ENCODE measurements around the gene LRSAM1.

LRSAM1 gene

GRCh38 chr9:127497656-127498290, 46.5 kb downstream of the LRSAM1 start:
- DNase-seq (ENCODE audit: low read depth) = no peak

GRCh38 chr9:127498298-127498697, 47.0 kb downstream of the LRSAM1 start:
- DNase-seq (ENCODE audit: low read depth) = no peak

DNA sequence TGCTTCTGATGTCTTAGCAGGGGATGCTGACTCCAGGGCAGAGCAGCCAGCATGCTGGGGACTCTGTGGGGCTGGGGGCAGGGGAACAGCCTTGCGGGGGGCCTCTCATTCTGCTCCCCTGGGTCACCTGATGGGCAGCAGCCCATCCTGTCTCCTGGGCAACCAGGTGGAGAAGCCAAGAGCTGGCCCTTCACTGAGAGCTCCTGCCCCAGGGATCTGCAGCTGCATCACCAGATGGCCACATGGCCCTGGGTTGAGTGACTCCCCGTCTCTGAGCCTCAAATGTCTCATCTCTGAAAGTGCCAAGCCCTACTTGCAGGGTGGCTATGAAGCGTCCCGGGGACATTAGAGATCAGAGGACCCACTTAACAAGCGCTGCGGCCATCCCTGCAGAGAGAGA, 49.1 kb downstream of the LRSAM1 start:
- no peak for DNase-seq (ENCODE audit: low read depth)

GRCh38 chr9:127500862-127501261, 49.6 kb downstream of the LRSAM1 start:
- no peak for DNase-seq (ENCODE audit: low read depth)

DNA sequence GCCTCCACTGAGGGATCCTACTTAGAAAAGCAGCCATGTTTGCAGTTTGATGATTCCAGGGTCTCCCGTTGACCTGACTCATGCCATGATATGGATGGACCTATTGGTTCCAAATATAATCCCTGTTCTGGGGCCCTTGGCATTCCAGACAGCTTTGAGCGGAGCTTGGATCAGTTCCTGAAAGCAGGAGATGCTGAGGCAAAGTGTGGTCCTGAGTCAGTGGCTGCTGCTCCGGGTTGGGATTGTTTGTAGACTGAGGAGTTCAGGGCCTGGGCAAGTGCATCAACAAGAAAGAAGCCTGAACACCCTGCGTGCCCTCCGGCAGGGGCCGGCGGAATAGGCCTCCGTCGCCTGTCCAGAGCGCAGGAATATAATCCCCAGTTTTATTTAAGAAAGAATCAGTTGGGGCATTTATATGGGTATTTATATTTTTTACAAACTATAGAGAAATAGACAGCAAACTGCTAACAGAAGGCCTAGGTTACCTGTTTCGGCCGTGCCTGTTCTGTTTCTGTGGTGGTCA, 50.6 kb downstream of the LRSAM1 start:
- DNase-seq (ENCODE audit: low read depth) = no peak

GRCh38 chr9:127502706-127503378, 51.5 kb downstream of the LRSAM1 start:
- DNase-seq (ENCODE audit: low read depth) = no peak

DNA sequence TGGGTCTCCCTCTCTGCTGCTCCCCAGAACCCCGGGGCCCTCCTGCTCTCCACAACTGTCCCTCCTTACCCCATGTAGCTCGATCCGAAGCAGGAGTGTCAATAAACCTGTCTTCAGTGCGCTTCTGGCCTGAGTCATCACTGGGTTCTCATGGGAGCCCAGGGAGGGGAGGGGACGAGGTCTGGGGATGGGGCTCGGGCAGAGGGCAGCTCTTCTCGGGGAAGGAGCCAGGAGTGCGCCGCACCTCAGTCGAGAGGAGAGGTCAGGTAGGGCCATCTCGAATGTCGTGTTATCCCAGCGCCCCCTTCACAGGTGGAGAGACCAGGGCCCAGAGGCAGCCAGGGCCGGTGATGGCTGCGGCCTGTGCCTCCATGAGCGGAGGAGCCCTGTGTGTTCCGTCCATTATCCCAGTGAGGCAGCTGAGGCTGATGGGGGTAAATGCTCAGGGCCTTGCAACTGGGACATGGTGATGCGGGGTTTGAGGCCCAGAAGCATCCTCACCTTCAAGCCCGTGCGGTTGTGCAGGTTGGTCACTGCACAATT, 52.1 kb downstream of the LRSAM1 start:
- no peak for DNase-seq (ENCODE audit: low read depth)

GRCh38 chr9:127503947-127504886, 52.9 kb downstream of the LRSAM1 start:
- peak; percentile 71 for DNase-seq (ENCODE audit: low read depth)

DNA sequence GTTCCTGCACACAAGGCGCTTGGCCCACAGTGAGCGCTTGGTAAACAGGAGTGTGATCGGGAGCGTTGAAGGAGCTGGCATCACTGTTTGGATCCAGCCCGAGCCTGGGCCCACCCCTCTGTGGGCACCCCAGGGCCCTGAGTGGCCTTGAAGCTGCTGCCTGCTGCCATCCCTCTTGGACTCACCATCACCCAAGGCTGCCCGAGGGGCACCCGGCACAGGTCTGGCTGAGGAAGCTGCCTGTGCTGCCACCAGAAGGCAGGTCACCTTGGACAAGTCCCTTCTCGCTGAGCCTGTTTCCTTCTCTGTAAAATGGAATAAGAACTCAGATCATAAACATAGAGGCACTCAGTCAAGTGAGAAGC, 53.6 kb downstream of the LRSAM1 start:
- DNase-seq (ENCODE audit: low read depth) = no peak

- DNase-seq (ENCODE audit: low read depth) = no peak
Observed at GRCh38 chr9:127505396-127506116, 54.2 kb downstream of the LRSAM1 start.

GRCh38 chr9:127506117-127506813, 55.0 kb downstream of the LRSAM1 start:
- no peak for DNase-seq (ENCODE audit: low read depth)

- DNase-seq (ENCODE audit: low read depth) = no peak
Observed at GRCh38 chr9:127506814-127507750, 55.8 kb downstream of the LRSAM1 start.

DNA sequence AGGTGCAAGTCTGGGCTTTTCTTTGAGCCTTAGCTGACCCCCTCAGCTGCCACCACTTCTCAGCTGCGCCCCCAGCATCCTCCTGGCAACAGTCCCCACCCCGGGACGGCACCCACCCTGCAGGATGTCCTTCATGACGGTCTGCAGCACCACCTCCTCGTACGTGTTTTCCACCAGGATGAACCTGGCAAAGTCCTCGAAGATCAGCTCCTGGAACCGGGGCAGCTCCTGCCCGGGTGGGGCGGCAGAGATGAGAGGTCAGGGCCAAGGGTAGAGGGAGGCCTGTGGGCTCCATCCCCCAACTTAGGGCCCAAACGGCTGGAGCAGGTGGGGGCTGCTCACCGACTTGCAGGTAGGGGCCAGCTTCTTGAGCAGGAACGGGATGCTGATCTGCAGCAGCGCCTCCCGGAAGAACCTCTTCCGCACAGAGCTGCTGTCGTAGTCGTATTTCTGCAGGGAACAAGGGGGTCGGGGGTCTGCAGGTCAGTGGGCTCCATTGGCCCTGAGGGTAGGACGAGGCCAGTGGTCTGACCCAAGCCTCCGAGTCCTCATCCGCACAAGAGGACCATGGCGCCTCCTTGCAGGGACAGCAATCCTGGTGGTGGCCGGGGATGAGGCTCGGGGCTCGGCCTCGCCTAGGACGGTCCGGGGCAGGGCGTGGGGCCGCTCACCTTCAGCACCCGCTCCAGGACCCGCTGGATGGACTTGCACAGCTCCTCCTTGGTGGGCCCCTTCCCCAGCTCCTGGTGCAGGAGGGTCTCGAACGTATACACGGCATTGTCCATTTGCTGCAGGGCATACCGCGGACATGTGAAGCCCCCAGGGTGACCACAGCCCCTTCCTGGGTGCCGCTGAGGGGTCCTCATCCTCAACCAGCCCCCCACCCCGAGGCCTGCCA, 56.7 kb downstream of the LRSAM1 start:
- no peak for DNase-seq (ENCODE audit: low read depth)

DNA sequence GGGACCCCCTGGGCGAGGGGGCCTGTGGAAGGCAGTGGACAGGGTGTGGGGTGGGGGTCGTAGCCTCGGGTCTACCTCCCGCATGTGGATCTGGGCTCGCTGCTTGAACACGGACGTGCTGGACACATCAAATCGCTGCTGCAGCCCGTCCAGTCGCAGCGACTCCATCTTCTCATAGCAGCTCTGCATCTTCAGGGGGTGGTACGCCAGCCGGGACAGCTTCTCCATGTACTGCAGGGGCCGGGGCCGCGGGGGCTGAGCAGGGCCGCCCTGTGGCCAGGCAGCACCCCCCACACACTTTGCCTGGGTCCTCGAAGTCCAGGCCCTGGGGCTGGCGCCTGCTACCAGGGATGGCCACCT, 57.6 kb downstream of the LRSAM1 start:
- no peak for DNase-seq (ENCODE audit: low read depth)

DNA sequence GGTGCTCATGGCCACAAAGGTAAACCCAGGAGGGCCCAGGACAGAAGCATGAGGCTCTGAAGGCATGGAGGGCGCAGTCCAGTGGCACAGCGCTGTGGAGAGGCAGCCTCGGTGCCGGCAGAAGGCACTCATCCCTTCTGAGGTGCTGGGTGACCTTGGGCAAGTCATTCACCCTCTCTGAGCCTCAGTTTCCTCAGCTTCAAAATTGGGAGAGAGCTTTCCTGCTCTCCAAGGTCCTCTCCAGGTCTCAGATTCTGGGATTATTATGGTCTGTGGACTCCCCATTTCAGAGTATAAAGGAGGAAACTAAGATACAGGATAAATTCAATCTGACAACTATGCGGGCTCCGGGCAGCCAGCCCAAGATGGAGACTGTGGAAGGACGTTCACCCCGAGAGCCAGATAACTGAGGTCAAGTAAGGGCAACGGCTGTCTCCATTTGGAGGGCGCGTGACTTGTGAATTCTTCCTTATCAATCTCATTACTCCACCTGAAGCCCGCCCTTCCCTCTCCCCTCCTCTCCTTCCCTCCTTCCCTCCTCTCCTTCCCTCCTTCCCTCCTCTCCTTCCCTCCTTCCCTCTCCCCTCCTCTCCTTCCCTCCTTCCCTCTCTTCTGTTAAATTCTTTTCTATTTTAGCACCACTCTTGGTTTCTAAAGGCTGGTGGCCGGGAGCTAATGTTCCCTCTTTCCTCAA, 58.1 kb downstream of the LRSAM1 start:
- no peak for DNase-seq (ENCODE audit: low read depth)

DNA sequence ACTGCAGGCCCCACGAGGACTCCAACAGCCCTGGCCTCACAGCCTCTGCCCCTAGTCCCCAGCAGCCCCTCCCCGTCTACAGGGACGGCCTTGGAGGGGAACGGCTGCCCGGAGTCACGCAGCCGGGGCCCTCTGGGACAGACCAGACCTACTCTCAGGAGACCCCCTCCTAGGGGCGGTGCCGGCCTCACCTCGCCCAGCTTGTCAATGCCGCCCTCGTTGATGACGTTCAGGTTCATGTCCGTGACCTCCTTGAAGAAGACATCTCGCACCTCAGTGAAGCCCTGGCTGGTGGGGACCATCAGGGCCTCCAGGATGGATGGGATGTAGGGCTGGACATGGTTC, 58.6 kb downstream of the LRSAM1 start:
- no peak for DNase-seq (ENCODE audit: low read depth)

DNA sequence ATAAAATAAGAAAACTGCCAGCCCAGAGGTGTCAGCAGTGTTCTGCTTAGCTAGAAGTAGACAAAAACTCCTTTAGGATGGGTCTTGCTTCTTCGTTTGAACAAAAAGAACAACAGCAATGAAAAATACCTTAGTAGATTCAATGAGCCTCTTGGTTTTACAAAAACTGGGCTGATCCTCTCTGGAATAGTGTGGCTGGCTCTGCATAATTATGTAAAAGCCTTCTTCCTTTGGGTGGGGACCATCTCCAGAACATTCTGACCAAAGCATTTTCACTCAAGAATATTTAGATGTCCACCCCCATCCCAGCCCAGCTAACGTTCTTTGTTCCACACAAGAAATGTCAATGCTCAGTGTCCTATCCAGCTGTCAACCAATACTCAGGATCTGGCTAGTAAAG, 63.2 kb downstream of the LRSAM1 start:
- DNase-seq (ENCODE audit: low read depth) = no peak

DNA sequence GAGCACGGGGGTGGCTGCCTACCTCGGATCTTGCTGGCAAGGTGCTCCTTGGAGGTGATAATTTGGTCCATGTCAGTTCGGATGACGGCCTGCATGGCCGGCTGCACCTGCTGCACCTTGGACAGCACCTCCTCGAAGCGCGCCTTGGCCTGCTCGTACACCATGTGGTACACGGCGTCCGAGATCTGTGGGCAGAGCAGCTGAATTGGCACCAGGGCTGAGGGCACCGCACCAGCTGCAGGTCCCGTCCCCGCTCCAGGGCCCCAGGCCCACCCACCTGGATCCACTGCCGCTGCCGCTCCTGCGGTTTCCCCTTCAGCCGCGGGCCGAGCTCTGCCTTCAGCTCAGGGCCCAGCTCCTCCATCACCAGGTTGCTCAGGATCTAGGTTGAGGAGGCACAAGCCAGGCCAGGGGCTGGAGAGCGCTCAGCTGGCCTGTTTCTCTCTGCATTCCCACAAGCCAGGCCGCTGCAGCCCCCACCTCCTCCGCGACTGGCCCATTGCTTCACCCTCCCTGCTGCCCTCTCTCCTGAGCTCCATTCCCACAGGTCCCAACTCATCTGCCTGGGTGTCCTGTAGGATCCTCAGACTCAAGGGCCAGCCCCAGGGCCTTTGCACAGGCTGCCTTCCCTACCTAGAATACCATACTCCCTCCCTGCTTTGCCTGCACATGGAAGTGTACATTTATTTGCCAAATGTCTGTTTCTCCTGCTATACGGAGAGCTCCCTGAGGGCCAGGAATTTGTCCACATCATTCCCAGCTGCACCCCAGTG, 65.7 kb downstream of the LRSAM1 start:
- no peak for DNase-seq (ENCODE audit: low read depth)

Measured in stimulated activated CD4-positive, alpha-beta T cell treated with anti-CD3 and anti-CD28 coated beads, Interleukin-2, amount 100 ng/mL, for 4 hours (primary cell).